ENCODE results near the gene GRIN2C.

The GRIN2C gene

GRCh38 chr17:74832421-74832820 is 27.3 kb downstream of the GRIN2C start (continued):
- TF ChIP-seq ZNF8 (CRISPR knock-in tag; IDR thresholded peaks at IDR 0.05) (no peak), PATZ1 (CRISPR knock-in tag; IDR thresholded peaks at IDR 0.05; ENCODE audit: borderline replicate concordance) (no peak)

DNA sequence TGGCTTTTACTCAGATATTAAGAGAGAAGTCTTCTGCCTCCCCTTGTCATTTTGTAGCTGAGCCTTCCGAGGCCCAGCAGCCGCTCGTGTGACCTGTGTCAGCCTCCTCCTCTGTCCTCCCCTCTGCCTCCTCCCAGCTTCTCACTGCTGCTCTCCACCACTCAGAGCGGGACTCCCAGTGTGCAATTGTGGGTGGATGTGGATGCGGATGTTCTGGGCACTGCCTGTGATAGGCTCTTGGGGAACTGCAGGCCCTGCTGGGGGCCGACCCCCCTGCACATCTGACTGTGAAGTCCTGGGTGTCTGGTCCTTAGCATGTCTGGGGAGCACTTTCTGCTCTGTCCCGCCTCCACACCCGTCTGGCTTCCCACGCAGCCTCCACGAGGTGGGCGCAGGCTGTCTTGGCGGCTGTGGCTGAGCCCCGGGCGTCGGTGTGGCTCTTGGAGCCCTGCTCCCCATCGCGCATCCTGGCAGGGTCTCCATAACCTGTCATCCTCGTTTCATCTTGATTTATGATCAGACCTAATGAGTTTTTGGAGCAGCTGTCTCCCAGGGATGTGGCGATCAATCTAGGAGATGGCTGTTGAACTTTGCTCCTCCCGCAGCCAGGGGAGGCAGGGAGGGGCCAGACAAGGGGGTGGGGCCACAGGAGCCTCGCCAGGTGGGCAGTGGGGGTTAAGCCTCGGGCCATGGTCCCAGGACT is 28.1 kb downstream of the GRIN2C start:
- no peak for TF ChIP-seq CSRNP3 (CRISPR knock-in tag; IDR thresholded peaks at IDR 0.05)
- TF ChIP-seq ZC3H10 (CRISPR knock-in tag; IDR thresholded peaks at IDR 0.05): no peak
- no peak for TF ChIP-seq ZNF8 (CRISPR knock-in tag; IDR thresholded peaks at IDR 0.05)
- no peak for TF ChIP-seq ZNF565 (CRISPR knock-in tag; conservative IDR thresholded peaks at IDR 0.05; ENCODE audit: low read depth)
- TF ChIP-seq ESRRG (CRISPR knock-in tag; IDR thresholded peaks at IDR 0.05): no peak
- no peak for TF ChIP-seq TOX (CRISPR knock-in tag; IDR thresholded peaks at IDR 0.05; ENCODE audit: borderline replicate concordance)
- TF ChIP-seq BACH2 (CRISPR knock-in tag; IDR thresholded peaks at IDR 0.05; ENCODE audit: borderline replicate concordance): no peak
- TF ChIP-seq ISL1 (CRISPR knock-in tag; IDR thresholded peaks at IDR 0.05): no peak
- no peak for TF ChIP-seq TCF4 (CRISPR knock-in tag; IDR thresholded peaks at IDR 0.05; ENCODE audit: borderline replicate concordance)
- TF ChIP-seq SNAI2 (CRISPR knock-in tag; IDR thresholded peaks at IDR 0.05): no peak
- TF ChIP-seq CREB5 (CRISPR knock-in tag; IDR thresholded peaks at IDR 0.05; ENCODE audit: low read depth): no peak
- TF ChIP-seq RARB (CRISPR knock-in tag; IDR thresholded peaks at IDR 0.05): no peak
- TF ChIP-seq CSDC2 (CRISPR knock-in tag; IDR thresholded peaks at IDR 0.05): no peak
- no peak for TF ChIP-seq ZFP3 (CRISPR knock-in tag; IDR thresholded peaks at IDR 0.05)
- TF ChIP-seq ZNF70 (CRISPR knock-in tag; IDR thresholded peaks at IDR 0.05): no peak
- TF ChIP-seq ARNTL (CRISPR knock-in tag; IDR thresholded peaks at IDR 0.05; ENCODE audit: borderline replicate concordance, low read depth): no peak
- ATAC-seq: no peak

DNA sequence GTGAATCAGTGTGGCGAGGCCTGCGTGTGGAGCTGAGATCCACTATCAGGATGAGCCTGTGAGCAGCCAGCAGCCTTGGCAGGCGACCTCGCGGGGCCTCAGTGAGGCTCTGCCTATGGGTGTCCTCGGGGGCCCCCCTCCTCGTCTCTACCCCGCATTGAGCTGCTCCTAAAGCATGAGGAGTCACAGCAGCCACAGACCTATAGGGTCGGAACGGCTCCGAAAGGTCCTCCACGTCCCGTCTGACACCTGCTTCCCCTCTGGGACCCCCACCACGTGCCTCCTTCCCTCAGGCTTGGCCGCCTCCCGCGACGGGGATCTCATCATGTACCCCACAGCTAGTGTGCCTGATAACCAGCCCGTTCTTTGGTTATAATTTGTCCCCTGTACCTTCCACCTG is 28.8 kb downstream of the GRIN2C start:
- no peak for ATAC-seq
- TF ChIP-seq ESRRG (CRISPR knock-in tag; IDR thresholded peaks at IDR 0.05) (no peak), ZNF70 (CRISPR knock-in tag; IDR thresholded peaks at IDR 0.05) (no peak), RARB (CRISPR knock-in tag; IDR thresholded peaks at IDR 0.05) (no peak), ZFP3 (CRISPR knock-in tag; IDR thresholded peaks at IDR 0.05) (no peak), ZFP30 (CRISPR knock-in tag; IDR thresholded peaks at IDR 0.05) (no peak), ARNTL (CRISPR knock-in tag; IDR thresholded peaks at IDR 0.05; ENCODE audit: borderline replicate concordance, low read depth) (no peak), TSHZ2 (CRISPR knock-in tag; IDR thresholded peaks at IDR 0.05) (no peak), TCF4 (CRISPR knock-in tag; IDR thresholded peaks at IDR 0.05; ENCODE audit: borderline replicate concordance) (no peak), PATZ1 (CRISPR knock-in tag; IDR thresholded peaks at IDR 0.05; ENCODE audit: borderline replicate concordance) (no peak), ZNF8 (CRISPR knock-in tag; IDR thresholded peaks at IDR 0.05) (no peak), SNAI2 (CRISPR knock-in tag; IDR thresholded peaks at IDR 0.05) (no peak), PPARA (CRISPR knock-in tag; IDR thresholded peaks at IDR 0.05; ENCODE audit: borderline replicate concordance) (no peak), TOX (CRISPR knock-in tag; IDR thresholded peaks at IDR 0.05; ENCODE audit: borderline replicate concordance) (no peak), ISL1 (CRISPR knock-in tag; IDR thresholded peaks at IDR 0.05) (no peak), OSR1 (CRISPR knock-in tag; IDR thresholded peaks at IDR 0.05) (no peak), ZNF565 (CRISPR knock-in tag; conservative IDR thresholded peaks at IDR 0.05; ENCODE audit: low read depth) (no peak), GLIS3 (CRISPR knock-in tag; IDR thresholded peaks at IDR 0.05) (no peak), CSDC2 (CRISPR knock-in tag; IDR thresholded peaks at IDR 0.05) (no peak), CREB5 (CRISPR knock-in tag; IDR thresholded peaks at IDR 0.05; ENCODE audit: low read depth) (no peak)
